Activated naive CD4-positive, alpha-beta T cell treated with anti-CD3 and anti-CD28 coated beads for 36 hours (primary cell): ENCODE results near the gene ESAM. TPM values are rescaled to one million over a fixed set of nuclear protein-coding genes. Genes with fewer than 3 reads are reported as not detected.
A peak's percentile ranks its signal among the peaks of the same experiment; 100 is the strongest.

Experiments
- CTCF ChIA-PET: fragments of 350-600 bp; sonication (Branson Sonifier 250); formaldehyde crosslinking; loops from one replicate; lab custom pipeline; 2021; ENCODE audit warnings: antibody characterized with exemption; lab: Charles Lee
- DNase-seq: peaks from one replicate; pipeline ENCODE4 v3.0.0-alpha.2; 2020
- H3K27ac Mint-ChIP-seq: one replicate; pipeline ENCODE4 v1.8.0; 2021; ENCODE audit warnings: mild to moderate bottlenecking, mixed read lengths
- H3K27me3 Mint-ChIP-seq: one replicate; pipeline ENCODE4 v1.8.0; 2021; ENCODE audit warnings: low read depth, mixed read lengths
- H3K36me3 Mint-ChIP-seq: one replicate; pipeline ENCODE4 v1.8.0; 2021; ENCODE audit warnings: low read depth, mixed read lengths
- H3K4me1 Mint-ChIP-seq: one replicate; pipeline ENCODE4 v1.8.0; 2021; ENCODE audit warnings: low read depth, mixed read lengths
- H3K4me3 Mint-ChIP-seq: one replicate; pipeline ENCODE4 v1.8.0; 2021; ENCODE audit warnings: mild to moderate bottlenecking, moderate library complexity, mixed read lengths
- H3K9me3 Mint-ChIP-seq: one replicate; pipeline ENCODE4 v1.8.0; 2021; ENCODE audit warnings: mixed read lengths
- intact Hi-C: fragments of 100-400 bp; cut with micrococcal nuclease; formaldehyde crosslinking; loops from one replicate; pipeline ENCODE4 v1.15.1; 2023
- total RNA-seq, 2 experiments: library from RNA; stranded (reverse); gene quantifications; one replicate each; pipeline ENCODE4 v1.2.3, GENCODE V29; 2021

The ESAM gene
- total RNA-seq, 2 experiments from 2014 or later, result 1.0 to 1.2 TPM

- CTCF ChIA-PET, result interaction anchor here (1.0 to 2.7 kb wide), 4 partner anchors 12 to 97 kb away, joined by 4 to 14 read pairs (median 6); partner anchors contain the start of gene VSIG2
- Mint-ChIP-seq H3K9me3 (no peaks in the 10 kb centered on the region), H3K27ac (no peak overlapping the region), H3K4me3 (peak overlapping the region; percentile 77), H3K27me3 (peaks cover 2% of the 10 kb centered on the region), H3K4me1 (peaks cover 12% of the 10 kb centered on the region), H3K36me3 (no peaks in the 10 kb centered on the region)
- intact Hi-C loops, result loop anchor here (1.0 to 10.0 kb wide), 5 partner anchors 59 to 1676 kb away; partner anchors contain the start of gene HSPA8
- DNase-seq, result peak; percentile 74
Measured at GRCh38 chr11:124740277-124740882, 21.7 kb downstream of the ESAM start.

- CTCF ChIA-PET, result interaction anchor here (1.0 to 2.7 kb wide), 4 partner anchors 13 to 99 kb away, joined by 4 to 14 read pairs (median 6); no protein-coding TSS in a partner anchor
- intact Hi-C loops, result loop anchor here (1.0 to 10.0 kb wide), 7 partner anchors 8 to 1675 kb away; partner anchors contain the start of genes HSPA8, SIAE and SPA17
- Mint-ChIP-seq H3K4me1 (peaks cover 8% of the 10 kb centered on the region), H3K9me3 (no peaks in the 10 kb centered on the region), H3K27me3 (peaks cover 2% of the 10 kb centered on the region), H3K36me3 (no peaks in the 10 kb centered on the region), H3K27ac (no peak within 1 kb of the TSS), H3K4me3 (peak within 1 kb of the TSS; percentile 77)
- DNase-seq, result peak; percentile 90
Measured at GRCh38 chr11:124739479-124740276, 22.4 kb downstream of the ESAM start, which contains the start of gene NRGN. Gene NRGN, plus strand, starts transcription at chr11:124739942. Its CDS starts 143 bp downstream, at chr11:124740085.

GRCh38 chr11:124738713-124739478, 23.2 kb downstream of the ESAM start:
- no peaks in the 10 kb centered on the region for H3K36me3 Mint-ChIP-seq

GRCh38 chr11:124737638-124738305, 24.3 kb downstream of the ESAM start:
- CTCF ChIA-PET, result interaction anchor here (2.7 kb wide), 1 partner anchor 68 kb away, joined by 14 read pairs; no protein-coding TSS in a partner anchor

More at GRCh38 chr11:124738713-124739478, 23.2 kb downstream of the ESAM start:
- peak overlapping the region; percentile 77 for H3K4me3 Mint-ChIP-seq
- H3K9me3 Mint-ChIP-seq, result no peaks in the 10 kb centered on the region
- intact Hi-C loops, result loop anchor here (1.0 kb wide), 2 partner anchors 8 to 66 kb away; partner anchors contain the start of genes SIAE and SPA17
- H3K27me3 Mint-ChIP-seq, result peaks cover 2% of the 10 kb centered on the region
- DNase-seq, result no peak
- H3K27ac Mint-ChIP-seq, result no peak overlapping the region
- CTCF ChIA-PET, result interaction anchor here (0.5 to 2.7 kb wide), 3 partner anchors 66 to 99 kb away, joined by 3 to 14 read pairs (median 5); no protein-coding TSS in a partner anchor
- H3K4me1 Mint-ChIP-seq, result peaks cover 8% of the 10 kb centered on the region

GRCh38 chr11:124736736-124737135, 25.4 kb downstream of the ESAM start:
- intact Hi-C loops, result no loop called here
- no peak overlapping the region for H3K4me3 Mint-ChIP-seq

More at GRCh38 chr11:124737638-124738305, 24.3 kb downstream of the ESAM start:
- Mint-ChIP-seq H3K36me3 (no peaks in the 10 kb centered on the region), H3K4me3 (no peak overlapping the region), H3K9me3 (no peaks in the 10 kb centered on the region), H3K27ac (no peak overlapping the region), H3K4me1 (peaks cover 8% of the 10 kb centered on the region), H3K27me3 (peaks cover 2% of the 10 kb centered on the region)
- no peak for DNase-seq
- intact Hi-C loops, result no loop called here

GRCh38 chr11:124732230-124732629, 29.9 kb downstream of the ESAM start:
- DNase-seq, result no peak
- Mint-ChIP-seq H3K27ac (no peak overlapping the region), H3K4me1 (no peaks in the 10 kb centered on the region), H3K27me3 (no peaks in the 10 kb centered on the region), H3K4me3 (no peak overlapping the region), H3K9me3 (no peaks in the 10 kb centered on the region), H3K36me3 (no peaks in the 10 kb centered on the region)
- intact Hi-C loops, result no loop called here
- CTCF ChIA-PET, result no interaction called here

More at GRCh38 chr11:124736736-124737135, 25.4 kb downstream of the ESAM start:
- DNase-seq, result no peak
- H3K27me3 Mint-ChIP-seq, result peaks cover 2% of the 10 kb centered on the region
- no peaks in the 10 kb centered on the region for H3K36me3 Mint-ChIP-seq
- H3K27ac Mint-ChIP-seq, result no peak overlapping the region
- CTCF ChIA-PET, result no interaction called here
- H3K9me3 Mint-ChIP-seq, result no peaks in the 10 kb centered on the region
- peaks cover 8% of the 10 kb centered on the region for H3K4me1 Mint-ChIP-seq

GRCh38 chr11:124729571-124729970, 32.5 kb downstream of the ESAM start:
- no peaks in the 10 kb centered on the region for H3K36me3 Mint-ChIP-seq
- H3K4me1 Mint-ChIP-seq, result peaks cover 5% of the 10 kb centered on the region
- CTCF ChIA-PET, result no interaction called here
- no peak overlapping the region for H3K4me3 Mint-ChIP-seq
- intact Hi-C loops, result no loop called here
- no peak for DNase-seq
- no peaks in the 10 kb centered on the region for H3K9me3 Mint-ChIP-seq
- no peak overlapping the region for H3K27ac Mint-ChIP-seq
- H3K27me3 Mint-ChIP-seq, result peaks cover 4% of the 10 kb centered on the region

GRCh38 chr11:124728134-124728533, 34.0 kb downstream of the ESAM start:
- no peak for DNase-seq
- no peak overlapping the region for H3K4me3 Mint-ChIP-seq
- H3K27ac Mint-ChIP-seq, result no peak overlapping the region
- no peaks in the 10 kb centered on the region for H3K36me3 Mint-ChIP-seq
- peaks cover 5% of the 10 kb centered on the region for H3K4me1 Mint-ChIP-seq
- H3K27me3 Mint-ChIP-seq, result peaks cover 8% of the 10 kb centered on the region
- CTCF ChIA-PET, result no interaction called here
- intact Hi-C loops, result no loop called here
- H3K9me3 Mint-ChIP-seq, result no peaks in the 10 kb centered on the region

- Mint-ChIP-seq H3K9me3 (no peaks in the 10 kb centered on the region), H3K4me3 (no peak overlapping the region), H3K27me3 (peaks cover 8% of the 10 kb centered on the region), H3K4me1 (peaks cover 9% of the 10 kb centered on the region), H3K27ac (no peak overlapping the region), H3K36me3 (no peaks in the 10 kb centered on the region)
- intact Hi-C loops, result no loop called here
- CTCF ChIA-PET, result no interaction called here
- no peak for DNase-seq
Measured at GRCh38 chr11:124727474-124727873, 34.6 kb downstream of the ESAM start.

GRCh38 chr11:124725719-124726105, 36.4 kb downstream of the ESAM start:
- Mint-ChIP-seq H3K27me3 (peaks cover 8% of the 10 kb centered on the region), H3K4me1 (peaks cover 16% of the 10 kb centered on the region), H3K27ac (no peak overlapping the region), H3K9me3 (no peaks in the 10 kb centered on the region), H3K4me3 (no peak overlapping the region), H3K36me3 (no peaks in the 10 kb centered on the region)
- DNase-seq, result no peak
- intact Hi-C loops, result no loop called here
- CTCF ChIA-PET, result interaction anchor here (1.0 kb wide), 1 partner anchor 56 kb away, joined by 3 read pairs; no protein-coding TSS in a partner anchor

GRCh38 chr11:124724979-124725718, 36.9 kb downstream of the ESAM start:
- H3K4me3 Mint-ChIP-seq, result no peak overlapping the region
- intact Hi-C loops, result no loop called here
- no peaks in the 10 kb centered on the region for H3K36me3 Mint-ChIP-seq
- H3K27ac Mint-ChIP-seq, result no peak overlapping the region
- no peaks in the 10 kb centered on the region for H3K9me3 Mint-ChIP-seq
- CTCF ChIA-PET, result no interaction called here
- H3K4me1 Mint-ChIP-seq, result peaks cover 16% of the 10 kb centered on the region
- peaks cover 8% of the 10 kb centered on the region for H3K27me3 Mint-ChIP-seq
- DNase-seq, result no peak
